ENCODE results near the gene IFNK.
A peak's percentile ranks its signal among the peaks of the same experiment; 100 is the strongest.

IFNK gene

DNA sequence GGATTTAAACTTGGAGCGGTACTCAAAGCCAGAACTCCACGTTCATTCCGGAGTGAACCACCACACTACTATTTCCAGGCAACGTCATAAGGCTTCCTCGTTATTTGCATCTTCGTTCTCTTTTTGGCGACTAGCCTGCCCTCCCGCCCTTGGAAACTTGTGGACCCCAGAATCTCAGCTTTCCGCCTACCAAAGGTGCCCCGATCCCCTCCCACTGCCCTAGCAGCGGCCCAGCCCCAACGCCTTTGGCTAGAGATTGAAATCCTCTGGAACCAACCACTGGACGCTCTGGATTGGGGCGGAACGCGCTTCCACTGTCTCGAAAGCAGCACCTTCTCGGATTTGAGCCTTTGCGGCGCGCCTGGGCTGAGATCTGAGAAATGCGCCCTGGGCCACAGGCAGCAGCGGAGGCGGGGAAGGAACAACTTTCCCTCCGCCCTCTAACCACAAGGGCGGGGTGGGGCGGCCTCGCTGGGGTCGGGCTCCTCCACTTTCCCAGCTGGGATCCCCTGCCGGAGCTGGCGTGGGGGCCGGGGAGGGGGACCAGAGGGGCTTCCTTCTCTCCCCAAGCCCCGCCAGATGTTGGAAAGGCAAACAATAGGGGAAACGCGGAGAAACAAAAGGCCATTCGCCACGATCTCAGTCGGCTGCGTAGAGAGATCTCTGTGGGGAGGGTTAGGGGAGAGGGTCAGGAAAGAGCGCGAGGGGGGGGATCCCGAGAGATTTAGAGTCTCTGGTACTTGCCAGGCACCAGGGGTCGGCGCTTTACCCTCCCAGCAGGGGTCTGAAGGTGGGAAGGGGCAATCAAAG is 4.2 kb downstream of the IFNK start:
- Histone ChIP-seq H3K4me3 (ENCODE audit: low read depth, low read length) (peak overlapping the region; percentile 75), H3K4me1 (ENCODE audit: control insufficient read depth, insufficient read depth, low read length) (0 out of 2 replicates have a peak, but pooled peaks cover 1% of the 10 kb centered on the region), H3K9me3 (ENCODE audit: control insufficient read depth, insufficient read depth, low read depth, low read length) (no peaks in the 10 kb centered on the region), H3K36me3 (ENCODE audit: control insufficient read depth in 2 of 2, insufficient read depth in 1 of 2, low read length in 2 of 2) (no peaks in the 10 kb centered on the region), H3K27ac (ENCODE audit: extremely low read depth, low read depth, low read length) (peak overlapping the region; percentile 85)
- ChIA-PET POLR2A (no interaction called here), CTCF (interaction anchor here (0.6 to 1.6 kb wide), 5 partner anchors 12 to 79 kb away, joined by 3 to 6 read pairs (median 3); no protein-coding TSS in a partner anchor)
- no peak for TF ChIP-seq ZNF354C (tag by site-specific recombination; IDR thresholded peaks at IDR 0.05; ENCODE audit: borderline replicate concordance, low read depth)
- TF ChIP-seq ZNF302 (tag by site-specific recombination; IDR thresholded peaks at IDR 0.05; ENCODE audit: low read depth) = no peak
- TF ChIP-seq SP2 (tag by site-specific recombination; IDR thresholded peaks at IDR 0.05) = peak; percentile 75
- no peak for TF ChIP-seq ZNF585B (tag by site-specific recombination; IDR thresholded peaks at IDR 0.05)
- TF ChIP-seq, protein P1, sequence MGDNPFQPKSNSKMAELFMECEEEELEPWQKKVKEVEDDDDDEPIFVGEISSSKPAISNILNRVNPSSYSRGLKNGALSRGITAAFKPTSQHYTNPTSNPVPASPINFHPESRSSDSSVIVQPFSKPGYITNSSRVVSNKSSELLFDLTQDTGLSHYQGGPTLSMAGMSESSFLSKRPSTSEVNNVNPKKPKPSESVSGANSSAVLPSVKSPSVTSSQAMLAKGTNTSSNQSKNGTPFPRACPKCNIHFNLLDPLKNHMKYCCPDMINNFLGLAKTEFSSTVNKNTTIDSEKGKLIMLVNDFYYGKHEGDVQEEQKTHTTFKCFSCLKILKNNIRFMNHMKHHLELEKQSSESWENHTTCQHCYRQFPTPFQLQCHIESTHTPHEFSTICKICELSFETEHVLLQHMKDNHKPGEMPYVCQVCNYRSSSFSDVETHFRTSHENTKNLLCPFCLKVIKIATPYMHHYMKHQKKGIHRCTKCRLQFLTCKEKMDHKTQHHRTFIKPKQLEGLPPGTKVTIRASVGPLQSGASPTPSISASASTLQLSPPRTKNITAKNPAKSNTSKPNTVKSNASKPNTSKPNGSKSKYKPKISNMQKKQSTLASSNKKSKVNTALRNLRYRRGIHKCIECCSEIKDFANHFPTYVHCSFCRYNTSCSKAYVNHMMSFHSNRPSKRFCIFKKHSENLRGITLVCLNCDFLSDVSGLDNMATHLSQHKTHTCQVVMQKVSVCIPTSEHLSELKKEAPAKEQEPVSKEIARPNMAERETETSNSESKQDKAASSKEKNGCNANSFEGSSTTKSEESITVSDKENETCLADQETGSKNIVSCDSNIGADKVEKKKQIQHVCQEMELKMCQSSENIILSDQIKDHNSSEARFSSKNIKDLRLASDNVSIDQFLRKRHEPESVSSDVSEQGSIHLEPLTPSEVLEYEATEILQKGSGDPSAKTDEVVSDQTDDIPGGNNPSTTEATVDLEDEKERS (tag by site-specific recombination; IDR thresholded peaks at IDR 0.05) = no peak
- TF ChIP-seq GLIS2 (tag by site-specific recombination; IDR thresholded peaks at IDR 0.05) = peak; percentile 80
- no peak for TF ChIP-seq ZNF548 (tag by site-specific recombination; IDR thresholded peaks at IDR 0.05)
- no peak for TF ChIP-seq ZNF561 (tag by site-specific recombination; IDR thresholded peaks at IDR 0.05; ENCODE audit: borderline replicate concordance)
- TF ChIP-seq ZNF510 (tag by site-specific recombination; IDR thresholded peaks at IDR 0.05; ENCODE audit: insufficient replicate concordance) = no peak
- TF ChIP-seq ZNF76 (tag by site-specific recombination; IDR thresholded peaks at IDR 0.05; ENCODE audit: borderline replicate concordance, low read depth) = no peak
- no peak for TF ChIP-seq HOXD13 (CRISPR knock-in tag; IDR thresholded peaks at IDR 0.05; ENCODE audit: borderline replicate concordance)
- no peak for TF ChIP-seq ZNF707 (tag by site-specific recombination; IDR thresholded peaks at IDR 0.05)
- TF ChIP-seq REPIN1 (tag by site-specific recombination; IDR thresholded peaks at IDR 0.05; ENCODE audit: low read depth) = no peak
- TF ChIP-seq ZNF664 (tag by site-specific recombination; IDR thresholded peaks at IDR 0.05) = no peak
- no peak for TF ChIP-seq BCL11A (tag by site-specific recombination; IDR thresholded peaks at IDR 0.05; ENCODE audit: low read depth)
- TF ChIP-seq, protein P2, sequence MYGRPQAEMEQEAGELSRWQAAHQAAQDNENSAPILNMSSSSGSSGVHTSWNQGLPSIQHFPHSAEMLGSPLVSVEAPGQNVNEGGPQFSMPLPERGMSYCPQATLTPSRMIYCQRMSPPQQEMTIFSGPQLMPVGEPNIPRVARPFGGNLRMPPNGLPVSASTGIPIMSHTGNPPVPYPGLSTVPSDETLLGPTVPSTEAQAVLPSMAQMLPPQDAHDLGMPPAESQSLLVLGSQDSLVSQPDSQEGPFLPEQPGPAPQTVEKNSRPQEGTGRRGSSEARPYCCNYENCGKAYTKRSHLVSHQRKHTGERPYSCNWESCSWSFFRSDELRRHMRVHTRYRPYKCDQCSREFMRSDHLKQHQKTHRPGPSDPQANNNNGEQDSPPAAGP (tag by site-specific recombination; IDR thresholded peaks at IDR 0.05) = no peak
- TF ChIP-seq SCRT1 (tag by site-specific recombination; IDR thresholded peaks at IDR 0.05; ENCODE audit: borderline replicate concordance) = no peak
- no peak for TF ChIP-seq ZNF48 (tag by site-specific recombination; IDR thresholded peaks at IDR 0.05)
- peak; percentile 74 for TF ChIP-seq ZNF600 (tag by site-specific recombination; IDR thresholded peaks at IDR 0.05)
- TF ChIP-seq, protein P3, sequence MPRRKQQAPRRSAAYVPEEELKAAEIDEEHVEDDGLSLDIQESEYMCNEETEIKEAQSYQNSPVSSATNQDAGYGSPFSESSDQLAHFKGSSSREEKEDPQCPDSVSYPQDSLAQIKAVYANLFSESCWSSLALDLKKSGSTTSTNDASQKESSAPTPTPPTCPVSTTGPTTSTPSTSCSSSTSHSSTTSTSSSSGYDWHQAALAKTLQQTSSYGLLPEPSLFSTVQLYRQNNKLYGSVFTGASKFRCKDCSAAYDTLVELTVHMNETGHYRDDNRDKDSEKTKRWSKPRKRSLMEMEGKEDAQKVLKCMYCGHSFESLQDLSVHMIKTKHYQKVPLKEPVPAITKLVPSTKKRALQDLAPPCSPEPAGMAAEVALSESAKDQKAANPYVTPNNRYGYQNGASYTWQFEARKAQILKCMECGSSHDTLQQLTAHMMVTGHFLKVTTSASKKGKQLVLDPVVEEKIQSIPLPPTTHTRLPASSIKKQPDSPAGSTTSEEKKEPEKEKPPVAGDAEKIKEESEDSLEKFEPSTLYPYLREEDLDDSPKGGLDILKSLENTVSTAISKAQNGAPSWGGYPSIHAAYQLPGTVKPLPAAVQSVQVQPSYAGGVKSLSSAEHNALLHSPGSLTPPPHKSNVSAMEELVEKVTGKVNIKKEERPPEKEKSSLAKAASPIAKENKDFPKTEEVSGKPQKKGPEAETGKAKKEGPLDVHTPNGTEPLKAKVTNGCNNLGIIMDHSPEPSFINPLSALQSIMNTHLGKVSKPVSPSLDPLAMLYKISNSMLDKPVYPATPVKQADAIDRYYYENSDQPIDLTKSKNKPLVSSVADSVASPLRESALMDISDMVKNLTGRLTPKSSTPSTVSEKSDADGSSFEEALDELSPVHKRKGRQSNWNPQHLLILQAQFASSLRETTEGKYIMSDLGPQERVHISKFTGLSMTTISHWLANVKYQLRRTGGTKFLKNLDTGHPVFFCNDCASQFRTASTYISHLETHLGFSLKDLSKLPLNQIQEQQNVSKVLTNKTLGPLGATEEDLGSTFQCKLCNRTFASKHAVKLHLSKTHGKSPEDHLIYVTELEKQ (tag by site-specific recombination; IDR thresholded peaks at IDR 0.05; ENCODE audit: borderline replicate concordance) = no peak
- TF ChIP-seq ZNF624 (tag by site-specific recombination; IDR thresholded peaks at IDR 0.05) = no peak
- TF ChIP-seq, protein P4, sequence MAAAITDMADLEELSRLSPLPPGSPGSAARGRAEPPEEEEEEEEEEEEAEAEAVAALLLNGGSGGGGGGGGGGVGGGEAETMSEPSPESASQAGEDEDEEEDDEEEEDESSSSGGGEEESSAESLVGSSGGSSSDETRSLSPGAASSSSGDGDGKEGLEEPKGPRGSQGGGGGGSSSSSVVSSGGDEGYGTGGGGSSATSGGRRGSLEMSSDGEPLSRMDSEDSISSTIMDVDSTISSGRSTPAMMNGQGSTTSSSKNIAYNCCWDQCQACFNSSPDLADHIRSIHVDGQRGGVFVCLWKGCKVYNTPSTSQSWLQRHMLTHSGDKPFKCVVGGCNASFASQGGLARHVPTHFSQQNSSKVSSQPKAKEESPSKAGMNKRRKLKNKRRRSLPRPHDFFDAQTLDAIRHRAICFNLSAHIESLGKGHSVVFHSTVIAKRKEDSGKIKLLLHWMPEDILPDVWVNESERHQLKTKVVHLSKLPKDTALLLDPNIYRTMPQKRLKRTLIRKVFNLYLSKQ (tag by site-specific recombination; IDR thresholded peaks at IDR 0.05; ENCODE audit: borderline replicate concordance) = no peak
- TF ChIP-seq, protein P5, sequence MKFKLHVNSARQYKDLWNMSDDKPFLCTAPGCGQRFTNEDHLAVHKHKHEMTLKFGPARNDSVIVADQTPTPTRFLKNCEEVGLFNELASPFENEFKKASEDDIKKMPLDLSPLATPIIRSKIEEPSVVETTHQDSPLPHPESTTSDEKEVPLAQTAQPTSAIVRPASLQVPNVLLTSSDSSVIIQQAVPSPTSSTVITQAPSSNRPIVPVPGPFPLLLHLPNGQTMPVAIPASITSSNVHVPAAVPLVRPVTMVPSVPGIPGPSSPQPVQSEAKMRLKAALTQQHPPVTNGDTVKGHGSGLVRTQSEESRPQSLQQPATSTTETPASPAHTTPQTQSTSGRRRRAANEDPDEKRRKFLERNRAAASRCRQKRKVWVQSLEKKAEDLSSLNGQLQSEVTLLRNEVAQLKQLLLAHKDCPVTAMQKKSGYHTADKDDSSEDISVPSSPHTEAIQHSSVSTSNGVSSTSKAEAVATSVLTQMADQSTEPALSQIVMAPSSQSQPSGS (tag by site-specific recombination; IDR thresholded peaks at IDR 0.05; ENCODE audit: low read depth) = no peak
- no peak for TF ChIP-seq ZNF670 (tag by site-specific recombination; IDR thresholded peaks at IDR 0.05; ENCODE audit: low read depth)
- TF ChIP-seq ZNF114 (tag by site-specific recombination; IDR thresholded peaks at IDR 0.05) = no peak
- TF ChIP-seq OVOL3 (tag by site-specific recombination; IDR thresholded peaks at IDR 0.05) = no peak
- no peak for TF ChIP-seq ZNF701 (tag by site-specific recombination; IDR thresholded peaks at IDR 0.05)
- no peak for TF ChIP-seq GLI2 (tag by site-specific recombination; IDR thresholded peaks at IDR 0.05; ENCODE audit: borderline replicate concordance, low read depth)

Data from HEK293 (cell line).